Gastroesophageal sphincter (tissue), 3 donors: ENCODE data around the gene MXD4.

Experiments used
- CTCF ChIP-seq, 4 experiments: fragments of 200-600 bp in 2 of 4; fragments of 450-650 bp in 2 of 4; sonication (generic) in 1 of 4; IDR thresholded peaks; one replicate each; pipeline ENCODE4 v1.5.1; 2017 to 2019; ENCODE audit warnings: antibody characterized with exemption in 4 of 4, mild to moderate bottlenecking in 2 of 4, moderate library complexity in 2 of 4
- EP300 ChIP-seq: sonication (generic); formaldehyde crosslinking; IDR thresholded peaks from one replicate; pipeline ENCODE4 v1.6.1; 2017; ENCODE audit warnings: antibody characterized with exemption, mild to moderate bottlenecking
- POLR2AphosphoS5 ChIP-seq: sonication (generic); formaldehyde crosslinking; IDR thresholded peaks from one replicate; pipeline ENCODE4 v1.6.1; 2017; ENCODE audit warnings: antibody characterized with exemption

GRCh38 chr4:2236944-2237666 is 24.8 kb downstream of the MXD4 start:
- TF ChIP-seq CTCF (IDR thresholded peaks at IDR 0.05): no peak
- TF ChIP-seq EP300: no peak
- TF ChIP-seq POLR2AphosphoS5: no peak
